NCI-H1092 treated with DMSO at 0.1 percent for 48 hours (cell line): ENCODE data around the gene MRGPRX1.
"Not testable (repeated sequence)": the region's sequence is repeated elsewhere in the genome, so short reads cannot be mapped to it uniquely, and the experiment has no call there.

Source experiments
- DNase-seq: peaks from one replicate; lab custom pipeline; 2025; lab: John Stamatoyannopoulos, UW

The MRGPRX1 gene

DNA sequence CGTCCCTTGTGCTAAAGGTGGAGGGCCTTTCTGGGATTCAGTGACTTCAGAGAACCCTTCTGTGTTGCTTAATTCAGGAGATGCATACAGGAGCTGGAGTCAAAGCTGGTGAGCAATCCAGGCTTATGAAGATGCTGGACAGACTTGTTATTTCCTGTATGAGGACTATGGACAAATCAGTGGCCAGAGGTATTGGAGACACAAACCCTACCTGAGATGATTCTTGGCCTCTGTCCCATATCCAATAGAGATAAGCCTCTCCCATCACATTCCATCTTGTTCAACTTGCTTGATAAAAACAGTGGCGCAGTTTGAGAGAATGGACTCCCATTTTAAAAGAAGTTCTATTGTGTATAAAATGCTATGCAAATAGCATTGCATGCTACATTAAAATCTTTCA lies at the start of gene MRGPRX1:
Gene MRGPRX1, minus strand, starts transcription at position 101 of the 400 bp plus-strand sequence. CDS start 4,630 bp downstream, outside the sequence.
- no peak for DNase-seq

- DNase-seq, result no peak
Observed at GRCh38 chr11:18987454-18988231, 48.4 kb upstream of the MRGPRX1 start.

DNA sequence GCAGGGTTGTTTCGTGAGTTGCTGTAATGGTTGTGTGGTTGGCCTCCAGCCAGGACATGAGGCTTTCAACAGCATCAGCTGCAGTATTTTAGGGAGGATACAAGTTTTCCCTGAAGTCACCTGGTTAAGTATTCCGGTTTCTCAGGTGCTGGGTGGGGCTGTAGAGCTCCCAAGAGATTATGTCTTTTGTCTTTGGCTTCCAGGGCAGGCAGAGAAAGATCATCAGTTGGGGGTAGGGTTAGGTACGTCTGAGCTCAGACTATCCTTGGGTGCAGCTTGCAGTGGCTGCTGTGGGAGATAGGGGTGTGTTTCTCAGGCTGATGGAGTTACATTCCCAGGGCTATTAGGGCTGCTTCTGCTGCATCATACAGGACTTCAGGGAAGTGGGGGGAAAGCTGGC lies 47.5 kb upstream of the MRGPRX1 start:
- no peak for DNase-seq

DNA sequence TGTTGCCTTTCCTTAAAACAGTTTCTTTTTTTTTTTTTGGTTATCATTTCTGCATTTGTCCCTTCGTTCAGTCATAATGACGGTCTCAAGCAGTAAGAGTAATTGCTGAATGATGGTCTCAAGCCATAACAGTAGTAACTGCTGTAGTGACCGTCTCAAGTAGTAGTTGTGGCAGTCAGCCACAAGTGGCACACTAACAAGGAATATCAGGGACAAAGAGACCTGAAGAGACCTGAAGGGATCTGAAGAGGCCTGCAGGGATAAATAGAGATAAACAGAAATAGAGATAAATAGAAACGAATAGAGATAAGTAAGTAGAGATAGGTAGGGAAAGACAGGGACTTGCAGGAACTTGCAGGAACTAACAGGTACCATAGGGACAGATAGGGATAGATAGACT lies 42.7 kb upstream of the MRGPRX1 start:
- no peak for DNase-seq

- DNase-seq, result no peak
Observed at GRCh38 chr11:18974192-18974591, 35.0 kb upstream of the MRGPRX1 start.

DNA sequence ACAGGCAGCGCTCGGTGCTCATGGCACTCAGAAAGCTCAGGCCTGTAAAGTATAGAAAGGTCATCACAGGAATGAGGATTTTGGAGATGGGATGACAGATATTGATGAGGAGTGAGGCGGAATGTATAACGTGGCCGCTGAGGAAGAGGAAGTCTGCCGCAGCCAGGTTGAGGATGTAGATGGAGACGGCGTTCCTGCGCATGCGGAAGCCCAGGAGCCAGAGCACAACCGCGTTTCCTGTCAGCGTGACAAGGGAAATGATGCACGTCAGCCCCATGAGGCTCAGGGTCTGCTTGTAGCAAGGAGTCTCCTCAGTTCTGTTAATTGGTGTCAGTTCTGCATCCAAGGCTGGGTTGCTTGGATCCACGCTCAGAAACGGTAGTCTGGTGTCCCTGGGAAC lies 33.1 kb upstream of the MRGPRX1 start:
- DNase-seq, result no peak

DNA sequence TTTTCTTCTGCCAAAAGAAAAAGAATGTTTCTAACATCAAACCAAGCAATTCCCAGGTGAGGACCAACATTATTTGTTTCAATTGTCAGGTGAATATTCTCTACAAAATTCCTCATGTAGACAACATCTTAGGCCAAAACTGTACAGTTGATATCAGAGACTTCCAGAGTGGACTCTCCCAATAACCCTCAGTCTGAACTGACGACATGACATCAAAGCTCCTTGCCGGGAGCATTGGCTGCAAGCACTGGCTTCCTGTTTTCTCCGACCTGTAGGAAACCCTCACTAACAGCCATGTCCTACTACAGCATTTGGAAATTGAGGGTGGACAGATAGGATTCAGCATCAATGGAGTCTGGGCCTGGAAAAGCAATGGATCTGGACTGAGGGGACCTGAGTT lies 30.5 kb upstream of the MRGPRX1 start:
- no peak for DNase-seq

GRCh38 chr11:18958221-18958910 lies 19.2 kb upstream of the MRGPRX1 start:
- no peak for DNase-seq

- no peak for DNase-seq
Observed at GRCh38 chr11:18956630-18957029, 17.4 kb upstream of the MRGPRX1 start.

GRCh38 chr11:18936002-18936673 lies 3.1 kb downstream of the MRGPRX1 start:
- no peak for DNase-seq

DNA sequence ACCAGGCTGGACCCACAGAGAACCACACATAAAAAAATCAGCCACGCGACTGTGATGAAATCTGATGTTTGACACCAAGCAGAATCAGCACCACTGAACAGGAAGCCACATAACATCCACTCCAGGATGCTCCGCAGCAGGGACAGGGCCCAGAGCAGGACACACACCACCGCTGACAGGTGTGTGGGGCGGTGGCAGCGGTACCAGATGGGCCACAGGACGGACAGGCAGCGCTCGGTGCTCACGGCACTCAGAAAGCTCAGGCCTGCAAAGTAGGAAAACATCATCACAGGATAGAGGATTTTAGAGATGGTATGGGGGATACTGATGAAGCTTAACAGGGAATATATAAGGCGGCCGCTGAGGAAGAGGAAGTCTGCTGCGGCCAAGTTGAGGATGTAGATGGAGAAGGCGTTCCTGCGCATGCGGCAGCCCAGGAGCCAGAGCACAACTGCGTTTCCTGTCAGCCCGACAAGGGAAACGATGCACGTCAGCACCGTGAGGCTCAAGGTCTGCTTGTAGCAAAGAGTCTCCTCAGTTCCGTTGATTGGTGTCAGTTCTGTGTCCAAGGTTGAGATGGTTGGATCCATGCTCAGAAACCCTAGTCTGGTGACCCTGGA lies 4.9 kb downstream of the MRGPRX1 start:
- DNase-seq, result no peak

DNA sequence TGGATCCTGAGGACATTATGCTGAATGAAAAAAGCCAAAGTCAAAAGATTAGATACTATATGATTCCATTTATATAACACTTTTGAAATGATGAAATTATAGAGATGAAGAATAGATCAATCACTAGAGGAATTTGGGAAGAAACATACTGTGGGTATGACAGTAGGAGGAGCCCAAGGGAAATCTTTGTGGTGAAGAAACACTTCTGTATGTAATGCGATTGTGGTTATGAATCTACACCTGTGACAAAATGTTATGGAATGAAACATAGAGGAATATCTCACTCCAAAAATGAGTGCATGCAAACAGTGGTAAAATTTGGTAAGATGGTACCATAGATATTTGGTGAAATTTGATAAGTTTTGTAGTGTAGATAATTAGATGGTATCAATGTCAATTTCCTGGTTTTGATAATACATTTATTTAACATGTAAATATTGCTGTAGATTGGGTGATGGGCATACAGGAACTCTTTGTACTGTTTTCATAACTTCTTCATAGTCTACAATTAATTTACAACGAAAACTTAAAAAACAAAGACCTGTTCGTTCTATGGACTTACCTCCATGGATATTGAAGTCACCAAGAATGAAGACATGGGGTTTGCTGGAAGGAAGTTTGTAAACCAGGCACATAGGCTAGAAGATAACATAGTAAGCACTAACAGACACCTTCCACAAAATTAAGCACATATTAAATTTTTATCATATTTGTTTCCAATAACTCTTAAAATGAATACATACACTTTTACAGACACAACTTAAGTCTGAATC lies 11.5 kb downstream of the MRGPRX1 start:
- no peak for DNase-seq

DNA sequence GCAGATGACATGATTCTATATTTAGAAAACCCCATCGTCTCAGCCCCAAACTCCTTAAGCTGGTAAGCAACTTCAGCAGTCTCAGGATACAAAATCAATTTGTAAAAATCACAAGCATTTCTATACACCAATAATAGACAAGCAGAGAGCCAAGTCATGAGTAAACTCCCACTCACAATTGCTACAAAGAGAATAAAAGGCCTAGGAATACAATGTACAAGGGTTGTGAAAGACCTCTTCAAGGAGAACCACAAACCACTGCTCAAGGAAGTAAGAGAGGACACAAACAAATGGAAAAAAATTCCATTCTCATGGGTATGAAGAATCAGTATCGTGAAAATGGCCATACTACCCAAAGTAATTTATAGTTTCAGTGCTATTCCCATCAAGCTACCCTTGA lies 13.8 kb downstream of the MRGPRX1 start:
- not testable (repeated sequence) for DNase-seq

DNA sequence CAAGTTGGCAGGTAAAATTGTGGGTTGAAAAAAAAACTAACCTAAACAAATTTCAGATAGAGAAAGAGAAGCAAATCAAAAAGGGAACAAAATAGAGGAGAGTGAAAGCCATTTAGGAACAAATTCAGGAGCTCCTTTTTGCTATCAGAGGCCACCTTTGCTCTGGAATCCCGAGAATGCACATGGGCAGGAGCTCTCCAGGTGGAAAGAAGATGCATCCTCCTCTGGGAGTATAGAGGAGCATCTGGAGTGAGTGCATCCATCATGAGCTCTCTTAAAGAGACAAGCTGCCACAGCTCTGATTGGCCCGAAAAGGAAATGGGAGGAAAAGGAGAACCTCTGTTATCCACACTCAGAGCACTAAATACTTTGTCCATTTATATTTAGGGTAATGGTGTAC lies 26.3 kb downstream of the MRGPRX1 start:
- DNase-seq, result no peak

DNA sequence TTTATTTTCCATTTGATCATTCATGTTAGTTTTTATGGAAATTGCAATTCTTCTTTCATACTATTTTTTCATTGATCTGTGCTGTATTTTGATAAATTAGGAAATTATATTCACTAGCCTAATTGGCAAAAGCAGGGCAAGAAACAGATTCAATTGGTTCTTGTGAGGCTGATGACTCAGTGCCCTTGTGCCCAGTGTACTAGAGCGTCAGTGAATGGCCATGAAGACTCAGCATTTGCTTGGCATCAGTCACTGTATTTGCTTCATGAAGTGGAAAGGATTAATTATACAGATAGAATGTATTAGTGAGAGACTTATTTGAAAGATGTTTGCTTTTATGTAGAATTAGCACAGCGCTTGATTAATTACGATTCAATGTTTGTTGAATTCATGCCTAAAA lies 31.8 kb downstream of the MRGPRX1 start:
- DNase-seq, result no peak

DNA sequence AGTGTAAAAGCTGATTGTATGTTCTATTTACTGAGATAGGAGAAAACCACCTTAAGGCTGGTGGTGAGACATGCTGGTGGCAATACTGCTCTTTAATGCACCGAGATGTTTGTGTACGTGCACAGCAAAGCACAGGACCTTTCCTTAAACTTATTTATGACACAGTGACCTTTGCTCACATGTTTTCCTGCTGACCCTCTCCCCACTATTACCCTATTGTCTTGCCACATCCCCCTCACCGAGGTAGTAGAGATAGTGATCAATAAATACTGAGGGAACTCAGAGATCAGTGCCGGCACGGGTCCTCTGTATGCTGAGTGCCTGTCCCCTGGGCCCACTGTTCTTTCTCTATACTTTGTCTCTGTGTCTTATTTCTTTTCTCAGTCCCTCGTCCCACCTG lies 38.6 kb downstream of the MRGPRX1 start:
- DNase-seq, result not testable (repeated sequence)

GRCh38 chr11:18900151-18900611 lies 39.0 kb downstream of the MRGPRX1 start:
- not testable (repeated sequence) for DNase-seq

DNA sequence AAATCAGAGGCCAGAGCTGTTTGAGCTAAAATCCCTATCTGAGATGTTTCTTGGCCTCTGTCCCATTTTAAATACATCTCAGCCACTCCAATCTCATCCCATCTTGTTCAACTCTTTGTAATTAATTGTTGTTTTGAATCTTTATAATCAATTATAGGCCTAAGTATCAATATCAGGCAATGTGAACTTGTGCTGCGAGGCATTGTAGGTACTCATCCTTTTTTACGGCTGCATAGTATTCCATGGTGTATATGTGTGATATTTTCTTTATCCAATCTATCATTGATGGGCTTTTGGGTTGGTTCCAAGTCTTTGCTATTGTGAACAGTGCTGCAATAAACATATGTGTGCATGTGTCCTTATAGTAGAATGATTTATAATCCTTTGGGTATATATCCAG lies 47.5 kb downstream of the MRGPRX1 start:
- DNase-seq, result not testable (repeated sequence)

- no peak for DNase-seq
Observed at GRCh38 chr11:18890615-18891014, 48.6 kb downstream of the MRGPRX1 start.
